ENCODE results near the gene SPN. TPM values are rescaled to one million over a fixed set of nuclear protein-coding genes. Genes with fewer than 3 reads are reported as not detected.
A peak's percentile ranks its signal among the peaks of the same experiment; 100 is the strongest.
"Not testable (repeated sequence)": the region's sequence is repeated elsewhere in the genome, so short reads cannot be mapped to it uniquely, and the experiment has no call there.

Gene SPN
- total and polyA plus RNA-seq, 4 donors, result 0.79 to 3.3 (median 0.92) TPM

GRCh38 chr16:29644973-29645693, 17.9 kb upstream of the SPN start:
- H3K27ac ChIP-seq (ENCODE audit: low read depth, low read length), result no peak overlapping the region

DNA sequence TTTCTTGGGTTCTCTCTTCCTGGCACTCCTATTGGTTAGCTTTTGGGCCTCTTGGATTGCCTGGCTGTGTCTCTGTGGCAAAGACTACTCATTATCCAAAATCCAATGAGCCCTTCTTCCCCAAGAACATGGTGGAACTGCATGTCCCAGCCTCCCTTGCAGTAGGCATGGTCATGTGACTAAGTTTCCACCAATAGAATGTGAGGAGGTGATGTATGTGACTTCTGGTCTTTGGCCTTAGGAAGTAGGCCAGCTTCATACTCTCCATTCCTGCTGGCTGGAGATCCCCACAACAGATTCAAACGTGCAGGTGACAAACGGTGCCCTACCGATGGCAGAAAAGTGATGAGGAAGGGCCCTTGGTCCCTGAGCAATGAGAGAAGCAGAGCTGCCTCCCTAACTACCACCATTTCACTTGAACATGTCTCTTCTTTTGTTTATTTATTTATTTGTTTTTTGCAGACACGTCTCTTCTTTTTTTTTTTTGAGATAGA, 17.3 kb upstream of the SPN start:
- Histone ChIP-seq H3K27me3 (ENCODE audit: control insufficient read depth, insufficient read depth, low read length) (no peaks in the 10 kb centered on the region), H3K4me3 (ENCODE audit: low read depth, low read length) (no peak overlapping the region), H3K36me3 (ENCODE audit: control insufficient read depth, insufficient read depth, low read length) (no peaks in the 10 kb centered on the region), H3K9me3 (ENCODE audit: control insufficient read depth, insufficient read depth, low read length) (no peaks in the 10 kb centered on the region), H3K4me1 (ENCODE audit: control insufficient read depth, insufficient read depth, low read length) (no peaks in the 10 kb centered on the region), H3K27ac (ENCODE audit: low read depth, low read length) (no peak overlapping the region)
- no CpG with 5 or more reads among the region's 4 CpGs for WGBS (ENCODE audit: insufficient coverage)
- DNase-seq (ENCODE audit: low read depth in 4 of 6, low spot score in 6 of 6), result peak in 2 of 6 donors; percentile 14 to 45

More at GRCh38 chr16:29644973-29645693, 17.9 kb upstream of the SPN start:
- no peaks in the 10 kb centered on the region for H3K4me1 ChIP-seq (ENCODE audit: control insufficient read depth, insufficient read depth, low read length)
- H3K36me3 ChIP-seq (ENCODE audit: control insufficient read depth, insufficient read depth, low read length), result no peaks in the 10 kb centered on the region
- H3K9me3 ChIP-seq (ENCODE audit: control insufficient read depth, insufficient read depth, low read length), result no peaks in the 10 kb centered on the region
- WGBS (ENCODE audit: insufficient coverage), result 92% methylated on average over 2 of the region's 4 CpGs
- no peaks in the 10 kb centered on the region for H3K27me3 ChIP-seq (ENCODE audit: control insufficient read depth, insufficient read depth, low read length)
- no peak overlapping the region for H3K4me3 ChIP-seq (ENCODE audit: low read depth, low read length)
- DNase-seq (ENCODE audit: low read depth in 4 of 6, low spot score in 6 of 6), result no peak

DNA sequence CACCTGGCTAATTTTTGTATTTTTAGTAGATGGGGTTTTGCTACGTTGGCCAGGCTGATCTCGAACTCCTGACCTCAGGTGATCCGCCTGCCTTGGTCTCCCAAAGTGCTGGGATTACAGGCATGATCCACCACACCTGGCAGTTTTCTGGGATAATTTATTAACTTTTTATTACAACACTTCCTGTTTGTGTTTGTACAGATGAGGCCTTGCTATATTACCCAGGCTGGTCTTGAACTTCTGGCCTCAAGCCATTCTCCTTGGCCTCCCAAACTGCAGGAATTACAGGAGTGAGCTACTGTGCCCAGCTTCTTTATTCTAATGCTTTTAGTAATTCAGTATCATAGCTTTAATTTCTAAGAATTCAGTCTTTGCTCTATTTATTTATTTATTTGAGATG, 16.1 kb upstream of the SPN start:
- Histone ChIP-seq H3K4me1 (ENCODE audit: control insufficient read depth, insufficient read depth, low read length) (no peaks in the 10 kb centered on the region), H3K27ac (ENCODE audit: low read depth, low read length) (no peak overlapping the region), H3K9me3 (ENCODE audit: control insufficient read depth, insufficient read depth, low read length) (no peaks in the 10 kb centered on the region), H3K4me3 (ENCODE audit: low read depth, low read length) (no peak overlapping the region), H3K27me3 (ENCODE audit: control insufficient read depth, insufficient read depth, low read length) (no peaks in the 10 kb centered on the region), H3K36me3 (ENCODE audit: control insufficient read depth, insufficient read depth, low read length) (no peaks in the 10 kb centered on the region)
- DNase-seq (ENCODE audit: low read depth in 4 of 6, low spot score in 6 of 6), result no peak
- 100% methylated on average over 1 of the region's 3 CpGs for WGBS (ENCODE audit: insufficient coverage)

- H3K4me3 ChIP-seq (ENCODE audit: low read depth, low read length), result no peak overlapping the region
- H3K4me1 ChIP-seq (ENCODE audit: control insufficient read depth, insufficient read depth, low read length), result no peaks in the 10 kb centered on the region
- H3K36me3 ChIP-seq (ENCODE audit: control insufficient read depth, insufficient read depth, low read length), result no peaks in the 10 kb centered on the region
- 72% methylated on average over 5 of the region's 9 CpGs for WGBS (ENCODE audit: insufficient coverage)
- H3K27me3 ChIP-seq (ENCODE audit: control insufficient read depth, insufficient read depth, low read length), result no peaks in the 10 kb centered on the region
- no peak overlapping the region for H3K27ac ChIP-seq (ENCODE audit: low read depth, low read length)
- DNase-seq (ENCODE audit: low read depth in 4 of 6, low spot score in 6 of 6), result no peak
- no peaks in the 10 kb centered on the region for H3K9me3 ChIP-seq (ENCODE audit: control insufficient read depth, insufficient read depth, low read length)
Measured at GRCh38 chr16:29649588-29650494, 13.2 kb upstream of the SPN start.

- H3K27ac ChIP-seq (ENCODE audit: low read depth, low read length), result no peak overlapping the region
- H3K4me3 ChIP-seq (ENCODE audit: low read depth, low read length), result no peak overlapping the region
- no peak for DNase-seq (ENCODE audit: low read depth in 4 of 6, low spot score in 6 of 6)
- no peaks in the 10 kb centered on the region for H3K27me3 ChIP-seq (ENCODE audit: control insufficient read depth, insufficient read depth, low read length)
- no peaks in the 10 kb centered on the region for H3K36me3 ChIP-seq (ENCODE audit: control insufficient read depth, insufficient read depth, low read length)
- H3K9me3 ChIP-seq (ENCODE audit: control insufficient read depth, insufficient read depth, low read length), result no peaks in the 10 kb centered on the region
- H3K4me1 ChIP-seq (ENCODE audit: control insufficient read depth, insufficient read depth, low read length), result no peaks in the 10 kb centered on the region
- no CpG with 5 or more reads among the region's 2 CpGs for WGBS (ENCODE audit: insufficient coverage)
Measured at GRCh38 chr16:29650771-29651170, 12.3 kb upstream of the SPN start.

- Histone ChIP-seq H3K4me1 (ENCODE audit: control insufficient read depth, insufficient read depth, low read length) (no peaks in the 10 kb centered on the region), H3K4me3 (ENCODE audit: low read depth, low read length) (no peak overlapping the region), H3K9me3 (ENCODE audit: control insufficient read depth, insufficient read depth, low read length) (no peaks in the 10 kb centered on the region), H3K36me3 (ENCODE audit: control insufficient read depth, insufficient read depth, low read length) (no peaks in the 10 kb centered on the region), H3K27me3 (ENCODE audit: control insufficient read depth, insufficient read depth, low read length) (no peaks in the 10 kb centered on the region), H3K27ac (ENCODE audit: low read depth, low read length) (no peak overlapping the region)
- 71% methylated on average over 2 of the region's 2 CpGs for WGBS (ENCODE audit: insufficient coverage)
- peak in 1 of 6 donors; percentile 92 for DNase-seq (ENCODE audit: low read depth in 4 of 6, low spot score in 6 of 6)
Measured at GRCh38 chr16:29651774-29652349, 11.2 kb upstream of the SPN start.

- Histone ChIP-seq H3K27me3 (ENCODE audit: control insufficient read depth, insufficient read depth, low read length) (no peaks in the 10 kb centered on the region), H3K27ac (ENCODE audit: low read depth, low read length) (no peak overlapping the region), H3K4me3 (ENCODE audit: low read depth, low read length) (no peak overlapping the region), H3K36me3 (ENCODE audit: control insufficient read depth, insufficient read depth, low read length) (no peaks in the 10 kb centered on the region), H3K9me3 (ENCODE audit: control insufficient read depth, insufficient read depth, low read length) (no peaks in the 10 kb centered on the region), H3K4me1 (ENCODE audit: control insufficient read depth, insufficient read depth, low read length) (no peaks in the 10 kb centered on the region)
- no peak for DNase-seq (ENCODE audit: low read depth in 4 of 6, low spot score in 6 of 6)
- WGBS (ENCODE audit: insufficient coverage), result 78% methylated on average over 5 of the region's 12 CpGs
Measured at GRCh38 chr16:29653471-29653870, 9.6 kb upstream of the SPN start.

GRCh38 chr16:29653890-29654289, 9.2 kb upstream of the SPN start:
- H3K36me3 ChIP-seq (ENCODE audit: control insufficient read depth, insufficient read depth, low read length); H3K27me3 ChIP-seq (ENCODE audit: control insufficient read depth, insufficient read depth, low read length); H3K4me3 ChIP-seq (ENCODE audit: low read depth, low read length); DNase-seq (ENCODE audit: low read depth in 4 of 6, low spot score in 6 of 6); H3K27ac ChIP-seq (ENCODE audit: low read depth, low read length); H3K4me1 ChIP-seq (ENCODE audit: control insufficient read depth, insufficient read depth, low read length); H3K9me3 ChIP-seq (ENCODE audit: control insufficient read depth, insufficient read depth, low read length): not testable (repeated sequence)
- WGBS (ENCODE audit: insufficient coverage), result 76% methylated on average over 2 of the region's 7 CpGs

GRCh38 chr16:29656688-29657523, 6.1 kb upstream of the SPN start:
- 90% methylated on average over 7 of the region's 11 CpGs for WGBS (ENCODE audit: insufficient coverage)

More at GRCh38 chr16:29656688-29657523, 6.1 kb upstream of the SPN start:
- no peaks in the 10 kb centered on the region for H3K9me3 ChIP-seq (ENCODE audit: control insufficient read depth, insufficient read depth, low read length)
- H3K4me1 ChIP-seq (ENCODE audit: control insufficient read depth, insufficient read depth, low read length), result no peaks in the 10 kb centered on the region
- H3K27ac ChIP-seq (ENCODE audit: low read depth, low read length), result no peak overlapping the region
- no peaks in the 10 kb centered on the region for H3K27me3 ChIP-seq (ENCODE audit: control insufficient read depth, insufficient read depth, low read length)
- no peak overlapping the region for H3K4me3 ChIP-seq (ENCODE audit: low read depth, low read length)
- no peak for DNase-seq (ENCODE audit: low read depth in 4 of 6, low spot score in 6 of 6)
- no peaks in the 10 kb centered on the region for H3K36me3 ChIP-seq (ENCODE audit: control insufficient read depth, insufficient read depth, low read length)

Data from spinal cord (tissue), 10 donors.